Tibial artery (tissue), 4 donors: Measurements from ENCODE around the gene CSDE1.

Source experiments
- DNase-seq, 2 donors: peaks; one replicate each; pipeline ENCODE4 v3.0.0-alpha.2; 2019
- H3K27ac ChIP-seq, 2 donors: fragments of 200-600 bp; sonication (generic) in 1 of 2; 1 replicate in 1 of 2; 2 replicates in 1 of 2; pipeline ENCODE4 v1.5.1; 2018 to 2019; ENCODE audit warnings: mild to moderate bottlenecking in 1 of 2
- H3K27me3 ChIP-seq, 2 donors: fragments of 200-600 bp; sonication (generic) in 1 of 2; one replicate each; pipeline versions ENCODE4 v1.5.1 to v1.6.0; 2016 to 2019
- H3K36me3 ChIP-seq, 3 donors: fragments of 200-600 bp; sonication (generic) in 2 of 3; one replicate each; pipeline ENCODE4 v1.5.1; 2016 to 2019; ENCODE audit warnings: mild to moderate bottlenecking in 2 of 3
- H3K4me1 ChIP-seq, 4 donors: fragments of 200-600 bp; sonication (generic) in 2 of 4; 1 replicate in 3 of 4; 2 replicates in 1 of 4; pipeline ENCODE4 v1.5.1; 2016 to 2019
- H3K4me3 ChIP-seq, 2 donors: fragments of 200-600 bp; sonication (generic) in 1 of 2; 1 replicate in 1 of 2; 2 replicates in 1 of 2; pipeline ENCODE4 v1.5.1; 2018 to 2019; ENCODE audit warnings: mild to moderate bottlenecking in 2 of 2
- H3K9me3 ChIP-seq, 3 donors: fragments of 200-600 bp; sonication (generic) in 1 of 3; one replicate each; pipeline ENCODE4 v1.5.1; 2016 to 2019
- intact Hi-C: fragments of 100-400 bp; cut with DNase I; formaldehyde crosslinking; loops from one replicate; pipeline ENCODE4 v1.15.0; 2023; ENCODE audit warnings: low total_unique reads
- TF ChIP-seq, protein P1 (sequence below), 2 experiments: fragments of 200-600 bp in 1 of 2; fragments of 450-650 bp in 1 of 2; IDR thresholded peaks; one replicate each; pipeline ENCODE4 v1.5.1; 2017 to 2019; ENCODE audit warnings: antibody characterized with exemption in 2 of 2, mild to moderate bottlenecking in 1 of 2, moderate library complexity in 1 of 2

The CSDE1 gene

DNA sequence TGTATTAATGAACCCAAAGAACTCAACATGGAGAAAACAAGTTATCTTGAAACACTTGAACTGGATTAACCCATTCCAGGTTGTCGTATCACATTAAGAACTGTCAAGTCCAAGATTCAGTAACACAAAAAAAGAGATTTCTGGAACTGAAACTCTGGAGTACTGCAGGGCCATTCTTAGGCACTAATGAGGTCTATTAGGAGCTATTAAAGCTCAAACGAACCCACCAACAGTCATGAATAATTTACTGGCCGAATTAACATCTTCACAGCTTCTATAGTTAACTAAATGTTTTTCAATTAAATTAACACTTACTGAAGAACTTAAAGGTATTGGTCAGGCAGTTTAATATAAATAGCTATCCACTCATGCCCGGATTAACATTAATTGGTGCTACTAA, 4.6 kb downstream of the CSDE1 start:
- DNase-seq: no peak
- H3K27ac ChIP-seq: no peak overlapping the region
- intact Hi-C loops: no loop called here
- TF ChIP-seq, protein P1, sequence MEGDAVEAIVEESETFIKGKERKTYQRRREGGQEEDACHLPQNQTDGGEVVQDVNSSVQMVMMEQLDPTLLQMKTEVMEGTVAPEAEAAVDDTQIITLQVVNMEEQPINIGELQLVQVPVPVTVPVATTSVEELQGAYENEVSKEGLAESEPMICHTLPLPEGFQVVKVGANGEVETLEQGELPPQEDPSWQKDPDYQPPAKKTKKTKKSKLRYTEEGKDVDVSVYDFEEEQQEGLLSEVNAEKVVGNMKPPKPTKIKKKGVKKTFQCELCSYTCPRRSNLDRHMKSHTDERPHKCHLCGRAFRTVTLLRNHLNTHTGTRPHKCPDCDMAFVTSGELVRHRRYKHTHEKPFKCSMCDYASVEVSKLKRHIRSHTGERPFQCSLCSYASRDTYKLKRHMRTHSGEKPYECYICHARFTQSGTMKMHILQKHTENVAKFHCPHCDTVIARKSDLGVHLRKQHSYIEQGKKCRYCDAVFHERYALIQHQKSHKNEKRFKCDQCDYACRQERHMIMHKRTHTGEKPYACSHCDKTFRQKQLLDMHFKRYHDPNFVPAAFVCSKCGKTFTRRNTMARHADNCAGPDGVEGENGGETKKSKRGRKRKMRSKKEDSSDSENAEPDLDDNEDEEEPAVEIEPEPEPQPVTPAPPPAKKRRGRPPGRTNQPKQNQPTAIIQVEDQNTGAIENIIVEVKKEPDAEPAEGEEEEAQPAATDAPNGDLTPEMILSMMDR (IDR thresholded peaks at IDR 0.05): no peak
- H3K36me3 ChIP-seq: peaks cover 14 to 18% (median 18%) of the 10 kb centered on the region in 3 donors
- H3K27me3 ChIP-seq: no peaks in the 10 kb centered on the region
- peaks cover 0 to 89% (median 59%) of the 10 kb centered on the region in 4 donors for H3K4me1 ChIP-seq
- H3K9me3 ChIP-seq: no peaks in the 10 kb centered on the region
- H3K4me3 ChIP-seq: no peak overlapping the region

DNA sequence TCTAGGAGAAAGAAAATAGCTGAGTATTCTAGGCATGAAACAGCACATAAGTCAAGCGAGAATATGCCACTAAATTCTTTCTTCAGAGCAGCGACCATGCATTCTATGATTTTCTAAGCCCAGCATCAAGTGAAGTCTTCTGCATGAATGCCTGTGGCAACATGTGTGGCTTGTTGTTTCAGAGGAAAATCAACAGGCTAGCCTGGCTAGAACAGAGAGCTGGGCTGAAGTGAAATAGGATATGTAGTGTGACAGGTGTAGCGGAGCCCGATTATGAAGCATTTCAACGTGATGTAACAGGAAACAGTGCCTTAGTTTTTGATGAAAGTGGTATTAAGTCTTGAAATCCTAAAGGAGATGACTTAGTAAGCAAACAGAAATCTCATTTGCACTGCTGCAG, 7.0 kb downstream of the CSDE1 start:
- Histone ChIP-seq H3K9me3 (no peaks in the 10 kb centered on the region), H3K36me3 (peaks cover 24 to 35% (median 25%) of the 10 kb centered on the region in 3 donors), H3K27ac (no peak overlapping the region), H3K27me3 (no peaks in the 10 kb centered on the region), H3K4me3 (no peak overlapping the region), H3K4me1 (peaks cover 0 to 99% (median 50%) of the 10 kb centered on the region in 4 donors)
- TF ChIP-seq, protein P1 (IDR thresholded peaks at IDR 0.05): no peak
- intact Hi-C loops: no loop called here
- DNase-seq: no peak

DNA sequence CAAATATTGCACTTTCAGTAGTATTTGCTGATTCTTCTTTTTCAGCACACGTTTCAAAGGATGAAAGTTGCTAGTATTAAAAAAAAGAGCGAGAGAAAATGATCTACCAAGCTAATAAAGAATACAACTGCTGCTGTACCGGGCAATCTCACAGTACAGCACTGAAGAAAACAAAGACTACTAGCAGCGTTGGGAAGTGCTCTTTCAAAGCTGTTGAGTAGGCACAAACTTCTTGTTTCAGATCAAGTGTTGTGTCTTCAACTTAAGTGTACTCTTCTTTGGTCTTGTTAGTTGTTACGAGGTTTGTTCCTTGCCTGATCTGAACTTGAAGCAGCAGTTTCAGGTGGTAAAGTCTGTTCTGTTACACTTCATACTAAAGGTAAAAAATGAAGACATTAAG, 7.9 kb downstream of the CSDE1 start:
- Histone ChIP-seq H3K27me3 (no peaks in the 10 kb centered on the region), H3K9me3 (no peaks in the 10 kb centered on the region), H3K4me3 (no peak overlapping the region), H3K36me3 (peaks cover 24 to 35% (median 25%) of the 10 kb centered on the region in 3 donors), H3K4me1 (peaks cover 0 to 99% (median 41%) of the 10 kb centered on the region in 4 donors), H3K27ac (no peak overlapping the region)
- TF ChIP-seq, protein P1 (IDR thresholded peaks at IDR 0.05): no peak
- intact Hi-C loops: no loop called here
- DNase-seq: no peak

DNA sequence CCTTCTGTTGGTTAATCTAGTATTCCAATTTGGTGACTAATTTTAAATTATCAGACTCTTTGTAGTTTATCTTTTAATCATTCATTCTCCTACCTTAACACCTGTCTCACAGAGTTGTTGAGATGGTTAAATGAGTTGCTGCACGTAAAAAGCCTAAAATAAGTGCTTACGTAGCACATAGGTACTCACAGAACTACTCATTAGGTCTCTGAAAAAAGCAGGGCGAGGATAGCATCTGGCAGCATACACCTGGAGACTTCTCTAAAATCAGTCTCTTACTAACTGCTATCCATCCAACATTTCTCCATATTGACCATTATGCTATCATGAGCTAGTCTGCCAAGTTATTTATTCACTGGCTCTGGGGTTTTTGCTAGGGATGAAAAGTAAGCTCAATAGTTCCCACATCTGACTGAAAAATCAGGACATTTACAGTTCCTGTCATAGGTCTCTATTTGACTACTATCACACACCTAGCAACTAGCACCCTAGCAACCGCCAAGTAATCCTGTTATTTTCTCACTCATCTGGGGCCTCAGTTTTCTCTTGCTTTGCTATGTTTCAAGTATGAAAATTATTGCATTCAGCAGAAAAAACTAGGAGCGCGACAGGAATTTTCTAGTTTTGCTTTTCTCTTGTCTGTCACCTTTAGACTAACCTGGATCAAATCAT, 11.2 kb downstream of the CSDE1 start:
- Histone ChIP-seq H3K27ac (no peak overlapping the region), H3K4me1 (peaks cover 0 to 87% (median 18%) of the 10 kb centered on the region in 4 donors), H3K27me3 (no peaks in the 10 kb centered on the region), H3K4me3 (no peak overlapping the region), H3K9me3 (no peaks in the 10 kb centered on the region), H3K36me3 (peaks cover 33 to 37% (median 35%) of the 10 kb centered on the region in 3 donors)
- TF ChIP-seq, protein P1 (IDR thresholded peaks at IDR 0.05): no peak
- intact Hi-C loops: no loop called here
- no peak for DNase-seq

DNA sequence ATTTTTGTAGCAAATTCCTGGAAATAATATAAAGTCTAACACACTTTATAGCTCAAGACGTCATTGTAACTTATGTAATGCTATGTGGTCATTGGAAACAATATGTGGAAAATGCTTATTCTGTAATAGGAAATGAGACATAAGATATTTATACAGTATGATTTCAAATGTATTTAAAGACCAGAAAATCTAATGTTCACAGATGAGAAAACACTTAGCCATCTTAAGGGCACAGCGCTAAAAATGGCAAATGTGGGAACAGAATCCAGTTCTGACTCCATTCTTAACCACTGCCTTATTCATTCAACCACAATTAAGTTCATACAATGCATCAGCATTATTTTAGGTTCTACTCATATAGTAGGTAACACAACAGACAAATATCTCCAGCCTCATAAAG, 12.5 kb downstream of the CSDE1 start:
- H3K36me3 ChIP-seq: peaks cover 33 to 37% (median 35%) of the 10 kb centered on the region in 3 donors
- no peaks in the 10 kb centered on the region for H3K27me3 ChIP-seq
- H3K27ac ChIP-seq: no peak overlapping the region
- TF ChIP-seq, protein P1 (IDR thresholded peaks at IDR 0.05): no peak
- H3K4me1 ChIP-seq: peaks cover 0 to 75% (median 10%) of the 10 kb centered on the region in 4 donors
- H3K9me3 ChIP-seq: no peaks in the 10 kb centered on the region
- intact Hi-C loops: no loop called here
- H3K4me3 ChIP-seq: no peak overlapping the region
- no peak for DNase-seq
